HFF-Myc (cell line): ENCODE measurements around the gene MIS18A.

ENCODE experiments used
- DNase-seq: peaks from one replicate; pipeline ENCODE4 v3.0.0-alpha.2; 2011; ENCODE audit warnings: low read depth; ENCODE audit errors: extremely low read depth
- H3K4me3 ChIP-seq: replicated peaks from 2 replicates; pipeline ENCODE4 v1.5.1; 2011; ENCODE audit warnings: low read depth, mild to moderate bottlenecking, control low read depth, low read length
- CTCF ChIP-seq: IDR thresholded peaks from 2 replicates; pipeline ENCODE4 v1.5.1; 2012; ENCODE audit warnings: mild to moderate bottlenecking, low read depth, low read length, control low read depth; ENCODE audit errors: missing control alignments

MIS18A gene

GRCh38 chr21:32320726-32321125 lies 41.9 kb upstream of the MIS18A start:
- no peak overlapping the region for H3K4me3 ChIP-seq
- TF ChIP-seq CTCF, result no peak
- no peak for DNase-seq

- TF ChIP-seq CTCF, result no peak
- H3K4me3 ChIP-seq, result no peak overlapping the region
- DNase-seq, result no peak
Observed at GRCh38 chr21:32320059-32320458, 41.2 kb upstream of the MIS18A start.

- H3K4me3 ChIP-seq, result no peak overlapping the region
- no peak for DNase-seq
- TF ChIP-seq CTCF, result no peak
Observed at GRCh38 chr21:32319012-32319411, 40.2 kb upstream of the MIS18A start.

- no peak for DNase-seq
- no peak overlapping the region for H3K4me3 ChIP-seq
- no peak for TF ChIP-seq CTCF
Observed at GRCh38 chr21:32317726-32318125, 38.9 kb upstream of the MIS18A start.

- no peak overlapping the region for H3K4me3 ChIP-seq
- DNase-seq, result no peak
- no peak for TF ChIP-seq CTCF
Observed at GRCh38 chr21:32316361-32317215, 37.7 kb upstream of the MIS18A start.

GRCh38 chr21:32315511-32316281 lies 36.8 kb upstream of the MIS18A start:
- no peak for DNase-seq
- no peak overlapping the region for H3K4me3 ChIP-seq
- TF ChIP-seq CTCF, result no peak
